ENCODE data around the gene CCNB2.
A peak's percentile ranks its signal among the peaks of the same experiment; 100 is the strongest.
"Not testable (repeated sequence)": the region's sequence is repeated elsewhere in the genome, so short reads cannot be mapped to it uniquely, and the experiment has no call there.

Gene CCNB2

DNA sequence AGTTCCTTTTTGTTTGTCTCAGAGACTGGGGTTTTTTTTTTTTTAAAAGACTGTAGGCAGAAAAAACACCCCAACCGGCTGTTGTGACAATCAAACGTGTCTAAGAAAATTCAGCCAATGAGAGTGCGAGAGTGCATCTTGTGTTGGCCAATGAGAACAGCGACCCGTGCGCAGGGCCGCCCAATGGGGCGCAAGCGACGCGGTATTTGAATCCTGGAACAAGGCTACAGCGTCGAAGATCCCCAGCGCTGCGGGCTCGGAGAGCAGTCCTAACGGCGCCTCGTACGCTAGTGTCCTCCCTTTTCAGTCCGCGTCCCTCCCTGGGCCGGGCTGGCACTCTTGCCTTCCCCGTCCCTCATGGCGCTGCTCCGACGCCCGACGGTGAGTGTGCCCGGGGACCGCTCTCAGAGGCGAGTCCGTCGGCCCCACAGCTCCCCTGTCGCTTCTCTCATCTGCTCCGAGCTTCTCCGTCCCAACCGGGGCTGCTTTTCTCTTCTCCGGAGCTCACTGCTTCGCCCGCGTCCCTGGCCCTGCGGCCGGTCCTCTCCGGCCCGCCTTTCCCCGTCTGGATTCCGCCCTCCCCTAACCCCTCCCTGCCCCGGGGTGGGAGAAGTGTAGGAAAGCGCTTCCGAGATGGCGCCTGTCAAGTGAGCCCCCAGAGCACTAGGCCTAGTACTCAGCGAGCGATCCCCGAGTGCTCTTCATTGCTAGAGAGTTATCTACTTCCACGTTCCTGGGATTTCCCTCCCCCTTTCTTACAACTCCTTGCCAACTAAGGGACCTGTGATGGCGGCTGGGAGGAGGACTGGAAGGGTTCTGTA, at the start of gene CCNB2:
TSS of gene CCNB2 (plus strand) at position 235 of the 821 bp plus-strand sequence. CDS start at position 358, 123 bp downstream.
- DNase-seq: peak; percentile 53 to 93

DNA sequence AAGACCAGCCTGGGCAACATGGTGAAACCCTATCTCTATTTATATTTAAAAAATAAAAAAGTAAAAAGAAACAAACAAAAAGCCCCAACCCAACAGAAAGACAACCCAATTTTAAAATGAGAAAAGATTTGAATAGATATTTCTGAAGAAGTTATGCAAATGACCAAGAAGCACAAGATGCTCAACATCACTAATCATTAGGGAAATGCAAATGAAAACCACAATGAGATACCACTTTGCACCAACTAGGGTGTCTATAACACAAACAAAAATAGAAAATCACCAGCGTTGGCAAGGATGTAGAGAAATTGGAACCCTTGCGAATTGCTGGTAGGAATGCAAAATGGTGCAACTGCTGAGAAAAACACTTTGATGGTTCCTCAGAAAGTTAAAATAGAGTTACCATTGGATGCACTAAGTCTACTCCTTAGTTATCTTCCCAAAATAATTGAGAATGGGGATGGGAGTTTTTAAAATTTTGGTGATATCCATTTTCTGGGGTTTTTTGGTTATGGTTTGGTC, 45.8 kb upstream of the CCNB2 start:
- DNase-seq: no peak

DNA sequence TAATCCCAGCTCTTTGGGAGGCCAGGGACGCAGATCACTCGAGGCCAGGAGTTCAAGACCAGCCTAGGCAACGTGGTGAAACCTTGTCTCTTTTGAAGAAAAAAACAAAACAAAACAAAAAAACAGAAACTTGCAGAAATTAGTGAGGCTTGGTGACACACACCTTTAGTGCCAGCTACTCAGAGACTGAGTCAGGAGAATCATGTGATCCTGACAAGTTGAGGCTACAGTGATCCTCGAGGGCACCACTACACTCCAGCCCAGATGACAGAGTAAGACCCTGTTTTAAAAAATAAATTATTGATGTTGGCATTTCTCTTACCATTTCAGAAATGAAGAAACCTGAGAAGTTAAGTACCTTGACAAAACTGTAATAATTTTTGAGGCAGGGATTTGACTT, 44.6 kb upstream of the CCNB2 start:
- DNase-seq: no peak

DNA sequence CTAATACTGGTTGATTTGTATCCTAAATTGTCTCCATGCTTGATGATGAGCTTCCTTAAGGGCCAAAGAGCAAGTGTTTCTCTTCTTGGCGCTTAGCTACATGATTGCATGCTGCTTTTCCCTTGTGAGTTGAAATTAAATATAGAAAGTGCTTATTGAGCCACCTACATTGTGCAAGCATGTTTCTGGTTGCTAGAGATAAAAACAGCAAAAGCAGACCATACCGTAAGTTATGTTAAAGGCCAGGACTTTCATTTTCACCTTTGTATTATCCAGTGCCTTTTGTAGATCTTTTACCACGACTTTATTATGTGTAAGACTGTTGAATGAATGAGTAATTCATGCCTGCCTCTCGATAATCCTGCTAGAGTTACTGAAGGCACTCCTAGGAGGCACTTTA, 41.9 kb upstream of the CCNB2 start:
- no peak for DNase-seq

DNA sequence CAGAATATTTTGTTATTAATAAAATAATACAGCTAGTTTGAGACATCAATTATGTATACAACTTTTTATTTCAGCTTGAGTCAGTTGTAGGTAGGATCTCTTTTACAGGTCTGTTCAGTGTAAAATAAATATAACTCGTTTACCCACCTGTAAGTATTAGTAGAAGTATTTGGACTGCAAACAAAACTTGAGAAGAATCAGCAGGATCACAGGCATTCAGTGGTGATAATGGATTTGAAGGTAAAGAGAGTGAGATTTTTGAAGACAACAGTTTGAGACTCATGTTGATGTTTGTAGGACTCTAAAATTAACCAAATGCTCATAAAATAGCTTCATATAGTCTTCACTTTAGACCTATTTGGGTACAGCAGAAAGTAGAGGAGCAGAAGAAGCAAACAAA, 35.5 kb upstream of the CCNB2 start:
- DNase-seq: no peak

DNA sequence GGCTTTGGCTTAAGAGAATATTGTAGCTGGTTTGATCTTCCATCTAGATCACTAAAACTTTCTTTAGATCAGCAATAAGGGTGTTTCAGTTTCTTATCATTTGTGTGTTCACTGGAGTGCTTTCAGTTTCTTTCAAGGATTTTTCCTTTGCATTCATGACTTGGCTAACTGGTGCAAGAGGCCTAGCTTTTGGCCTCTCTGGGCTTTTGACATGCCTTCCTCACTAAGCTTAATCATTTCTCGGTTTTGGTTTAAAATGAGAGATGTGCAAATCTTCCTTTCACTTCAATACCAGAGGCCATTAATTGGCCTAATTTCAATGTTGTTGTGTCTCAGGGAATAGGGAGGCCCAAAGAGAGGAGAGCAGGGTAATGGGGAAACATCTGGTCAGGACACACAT, 30.3 kb upstream of the CCNB2 start:
- DNase-seq: no peak

DNA sequence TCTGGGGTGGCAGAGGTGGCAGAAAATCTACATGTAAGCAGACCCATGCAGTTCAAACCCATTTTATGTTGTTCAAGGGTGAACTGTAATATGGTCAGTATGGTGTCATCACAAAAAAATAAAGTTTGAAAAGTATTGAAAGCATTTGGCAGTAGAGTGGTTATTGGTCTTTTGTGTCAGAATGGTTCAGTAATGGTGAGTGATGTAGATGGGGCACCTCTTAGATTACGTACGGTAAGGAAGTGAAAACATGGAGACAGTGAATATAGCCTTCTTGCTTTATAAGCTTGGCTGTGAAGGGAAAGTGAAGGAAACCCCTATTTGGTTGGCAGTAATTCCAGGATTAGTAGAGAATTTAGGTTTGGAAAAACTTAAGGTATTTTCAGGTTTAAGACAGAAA, 17.2 kb upstream of the CCNB2 start:
- no peak for DNase-seq

DNA sequence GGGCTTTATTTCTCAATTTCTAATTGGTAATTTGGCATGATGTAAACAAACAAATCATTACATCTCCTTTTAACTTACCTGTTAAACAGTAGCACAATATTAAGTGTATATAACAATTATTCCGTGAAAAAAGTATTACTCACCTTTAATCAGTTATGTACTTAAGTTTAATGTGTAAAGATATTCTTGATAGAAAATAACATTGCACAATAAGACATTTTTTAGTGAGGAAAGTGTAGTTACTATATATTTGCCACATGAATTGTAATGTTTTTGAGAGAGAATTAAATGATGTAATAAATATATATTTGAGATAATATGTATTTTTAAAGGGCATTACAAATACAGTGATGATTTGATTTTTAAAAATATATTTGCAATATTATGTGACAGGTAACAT, 10.9 kb upstream of the CCNB2 start:
- DNase-seq: no peak

DNA sequence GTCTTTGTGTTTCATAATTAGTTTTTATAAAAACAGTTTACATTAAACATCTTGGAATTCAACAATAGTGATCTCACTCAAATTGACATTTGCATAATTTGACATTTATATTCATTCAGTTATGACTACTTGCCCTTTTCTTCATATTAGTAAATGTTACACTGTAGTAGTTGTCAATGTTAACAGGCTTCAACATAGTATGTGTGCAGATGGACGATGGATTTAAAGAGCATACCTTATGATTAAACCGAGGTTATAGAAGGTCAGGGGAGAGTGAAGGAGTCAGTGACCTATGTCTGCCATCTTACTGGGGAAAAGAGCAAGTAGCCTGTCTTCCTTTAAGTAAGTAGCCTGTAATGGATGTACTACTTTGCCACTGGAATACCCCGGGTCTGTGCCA, 8.5 kb upstream of the CCNB2 start:
- no peak for DNase-seq

DNA sequence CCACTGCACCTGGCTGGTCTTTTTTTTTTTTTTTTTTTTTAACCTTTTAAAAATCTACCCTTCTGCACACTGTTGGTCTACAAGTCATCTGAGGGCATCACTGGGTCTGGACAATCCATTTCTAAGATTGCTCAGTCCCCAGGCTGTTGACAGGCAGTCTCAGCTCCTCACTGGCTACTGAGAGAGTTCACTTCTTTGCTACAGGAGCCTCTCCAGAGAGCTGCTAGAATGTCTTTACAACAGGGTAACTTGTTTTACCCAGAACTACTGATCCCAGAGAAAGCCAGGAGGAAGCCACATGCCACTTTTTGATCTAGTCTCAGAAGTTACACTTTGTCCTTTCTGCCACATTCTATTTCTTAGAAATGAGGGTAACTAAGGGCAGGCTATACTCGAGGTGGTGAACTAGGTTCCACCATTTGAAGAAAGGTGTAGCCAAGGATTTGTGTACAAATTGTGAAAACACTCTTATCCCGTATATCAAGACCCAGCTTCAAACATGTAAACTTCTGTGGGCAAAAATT, 5.7 kb upstream of the CCNB2 start:
- DNase-seq: no peak

DNA sequence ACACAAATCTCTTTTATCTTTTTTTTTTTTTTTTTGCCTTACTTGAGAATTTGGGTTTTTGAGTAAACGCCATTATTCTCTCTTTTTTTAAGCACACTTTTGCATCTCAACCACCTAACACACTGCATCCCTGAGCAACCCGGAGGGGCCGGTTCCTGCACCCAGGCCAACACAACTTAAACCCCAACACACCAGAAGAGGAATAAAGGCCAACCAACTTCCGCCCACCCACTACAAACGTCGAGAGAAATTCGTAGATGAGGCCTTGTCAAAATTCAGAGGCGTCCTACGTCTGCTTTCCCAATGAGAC, 389 bp upstream of the CCNB2 start:
- peak in 1 of 2 donors; percentile 53 for DNase-seq

DNA sequence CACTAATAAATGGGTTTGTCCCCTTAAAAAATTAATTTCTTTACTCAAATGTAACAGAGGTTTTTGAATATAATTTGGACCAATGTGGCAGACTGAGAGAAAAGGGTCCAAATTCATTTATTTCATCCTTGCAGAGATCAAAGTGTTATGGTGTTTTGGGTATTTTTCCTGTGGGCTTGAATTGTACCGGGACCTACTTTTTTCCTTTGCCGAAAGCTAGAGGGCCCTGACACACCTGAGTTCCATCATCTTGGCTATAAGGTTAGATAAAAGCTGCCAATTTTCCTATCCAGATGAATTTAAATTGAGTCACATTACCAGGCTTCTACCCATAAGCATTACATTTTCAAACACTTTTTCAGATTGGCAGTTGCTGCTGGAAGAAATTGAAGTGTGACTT, 908 bp downstream of the CCNB2 start:
- DNase-seq: no peak

DNA sequence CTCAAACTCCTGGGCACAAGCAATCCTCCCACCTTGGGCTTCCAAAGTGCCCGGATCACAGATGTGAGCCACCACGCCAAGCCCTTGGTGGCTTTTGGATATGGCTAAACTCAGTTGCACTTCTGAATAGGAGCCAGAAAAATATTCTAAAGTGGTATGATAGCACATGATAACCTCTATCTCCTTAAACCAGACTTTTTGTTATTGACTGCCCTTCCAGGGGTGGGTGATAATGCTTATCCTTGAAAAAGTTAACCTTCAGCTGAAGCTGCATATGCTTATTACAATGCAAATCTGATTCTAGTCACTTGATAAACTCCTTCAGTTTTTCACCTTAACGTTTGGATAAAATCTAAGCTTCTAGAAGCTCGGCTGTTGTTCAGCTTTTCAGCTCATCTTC, 6.3 kb downstream of the CCNB2 start:
- no peak for DNase-seq

DNA sequence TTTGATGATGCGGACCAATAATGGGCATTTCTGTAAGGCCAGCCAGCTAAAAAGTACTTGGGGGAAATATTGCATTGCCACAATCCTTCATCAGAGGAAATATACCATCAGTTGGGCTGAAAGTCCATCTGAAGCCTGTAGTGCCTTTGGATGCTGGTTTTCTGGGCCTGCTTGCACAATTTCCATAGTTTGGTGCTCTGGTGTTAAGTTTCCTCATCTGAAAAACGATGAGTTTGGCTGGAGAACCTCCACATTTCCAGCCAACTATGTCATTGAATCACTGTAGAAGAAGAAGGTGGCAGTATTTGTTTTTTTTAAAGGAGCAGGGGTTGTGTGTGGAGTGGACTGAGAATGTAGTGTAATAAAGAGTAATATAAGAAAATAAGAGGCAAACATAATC, 10.1 kb downstream of the CCNB2 start:
- DNase-seq: no peak

DNA sequence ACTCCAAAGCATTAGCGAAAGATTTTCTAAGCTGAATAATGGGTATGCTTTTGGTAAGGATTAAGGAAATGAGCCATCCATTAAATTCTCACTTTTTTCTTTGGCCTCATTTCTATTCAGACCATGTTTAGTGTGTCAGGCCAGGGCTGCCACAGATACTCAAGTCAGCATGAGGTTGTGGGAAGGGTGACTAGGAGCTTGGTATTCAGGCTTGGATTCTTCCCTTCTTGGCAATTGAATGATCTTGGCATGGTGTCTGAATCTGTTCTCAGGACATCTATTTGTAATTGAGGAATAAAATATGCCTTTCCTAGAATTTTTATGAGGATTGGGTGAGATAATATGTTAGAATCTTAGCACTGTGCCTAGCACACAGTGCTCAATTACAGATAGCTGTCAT, 11.2 kb downstream of the CCNB2 start:
- no peak for DNase-seq

DNA sequence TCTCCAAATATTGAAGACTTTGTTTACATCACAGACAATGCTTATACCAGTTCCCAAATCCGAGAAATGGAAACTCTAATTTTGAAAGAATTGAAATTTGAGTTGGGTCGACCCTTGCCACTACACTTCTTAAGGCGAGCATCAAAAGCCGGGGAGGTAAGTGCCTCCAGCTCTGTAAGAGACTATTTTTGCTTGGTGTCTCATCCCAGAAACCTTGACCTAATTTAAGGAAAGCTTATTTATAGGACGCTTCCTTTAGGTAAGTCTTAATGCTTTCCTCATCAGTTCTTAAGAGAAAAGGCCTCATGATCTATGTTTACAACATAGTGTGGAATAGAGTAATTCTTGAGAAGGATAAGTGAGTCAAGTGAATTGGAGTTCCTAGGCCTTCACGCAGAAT, 11.8 kb downstream of the CCNB2 start:
- no peak for DNase-seq

DNA sequence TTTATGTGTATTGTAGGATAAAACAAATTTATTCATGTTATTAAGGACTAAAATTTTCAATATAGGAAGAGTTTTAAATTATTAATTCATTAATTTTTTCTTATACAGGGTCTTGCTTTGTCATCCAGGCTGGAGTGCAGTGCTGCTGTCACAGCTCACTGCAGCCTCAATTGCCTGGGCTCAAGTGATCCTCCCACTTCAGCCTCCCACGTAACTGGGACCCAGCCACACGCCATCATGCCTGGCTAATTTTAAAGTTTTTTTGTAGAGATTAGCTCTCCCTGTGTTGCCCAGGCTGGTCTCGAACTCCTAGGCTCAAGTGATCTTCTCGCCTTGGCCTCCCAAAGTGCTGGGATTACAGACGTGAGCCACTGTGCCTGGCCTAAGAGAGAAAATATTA, 14.7 kb downstream of the CCNB2 start:
- DNase-seq: no peak

DNA sequence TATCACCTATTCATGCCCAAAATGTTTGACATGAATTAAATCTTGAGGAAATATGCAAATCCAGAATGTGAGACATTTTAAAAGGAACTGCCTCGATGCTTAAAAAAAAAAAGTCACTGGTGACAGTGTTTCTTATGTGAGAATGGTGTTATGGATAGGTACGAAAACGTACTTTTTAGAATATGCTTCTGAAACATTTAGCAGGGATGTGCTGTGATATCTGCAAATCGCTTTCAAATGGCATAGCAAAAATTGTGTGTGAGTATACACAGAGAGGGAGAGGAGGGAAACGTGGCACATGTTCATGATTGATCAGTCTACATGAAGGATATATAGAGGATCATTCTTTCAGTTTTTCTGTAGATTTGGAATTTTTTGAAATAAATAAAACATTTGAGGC, 16.0 kb downstream of the CCNB2 start:
- no peak for DNase-seq

DNA sequence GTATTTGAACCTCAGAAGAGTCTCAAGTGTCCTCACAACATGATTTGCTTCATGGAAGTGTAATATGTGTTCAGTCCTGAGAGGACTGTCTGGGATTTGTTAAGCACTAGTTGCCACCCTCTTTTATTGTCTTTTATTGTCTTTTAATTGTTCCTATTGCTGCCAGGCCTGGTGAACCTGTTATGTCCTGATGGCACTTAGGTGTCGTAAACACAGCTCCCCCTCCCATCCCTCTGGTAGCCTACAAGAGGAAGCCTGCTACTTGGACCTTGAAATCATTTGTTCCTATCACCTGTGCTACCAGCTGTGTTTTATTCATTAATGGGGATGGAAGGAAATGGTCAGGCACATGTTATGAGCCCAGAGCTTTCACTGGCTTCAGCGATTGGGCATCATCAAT, 19.3 kb downstream of the CCNB2 start:
- DNase-seq: no peak

DNA sequence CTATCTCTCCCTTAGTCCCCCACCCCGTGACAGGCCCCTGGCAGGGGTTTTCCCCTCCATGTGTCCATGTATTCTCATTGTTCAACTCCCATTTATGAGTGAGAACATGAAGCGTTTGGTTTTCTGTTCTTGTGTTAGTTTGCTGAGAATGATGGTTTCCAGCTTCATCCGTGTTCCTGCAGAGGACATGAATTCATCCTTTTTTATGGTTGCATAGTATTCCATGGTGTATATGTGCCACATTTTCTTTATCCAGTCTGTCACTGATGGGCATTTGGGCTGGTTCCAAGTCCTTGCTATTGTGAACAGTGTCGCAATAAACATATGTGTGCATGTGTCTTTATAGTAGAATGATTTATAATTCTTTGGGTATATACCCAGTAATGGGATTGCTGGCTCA, 20.7 kb downstream of the CCNB2 start:
- not testable (repeated sequence) for DNase-seq

DNA sequence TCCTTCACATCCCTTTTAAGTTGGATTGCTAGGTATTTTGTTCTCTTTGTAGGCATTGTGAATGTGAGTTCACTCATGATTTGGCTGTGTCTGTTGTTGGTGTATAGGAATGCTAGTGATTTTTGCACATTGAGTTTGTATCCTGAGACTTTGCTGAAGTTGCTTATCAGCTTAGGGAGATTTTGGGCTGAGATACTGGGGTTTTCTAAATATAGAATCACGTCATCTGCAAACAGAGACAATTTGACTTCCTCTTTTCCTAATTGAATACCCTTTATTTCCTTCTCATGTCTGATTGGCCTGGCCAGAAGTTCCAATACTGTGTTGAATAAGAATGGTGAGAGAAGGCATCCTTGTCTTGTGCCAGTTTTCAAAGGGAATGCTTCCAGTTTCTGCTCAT, 22.3 kb downstream of the CCNB2 start:
- peak in 1 of 2 donors; percentile 27 for DNase-seq

DNA sequence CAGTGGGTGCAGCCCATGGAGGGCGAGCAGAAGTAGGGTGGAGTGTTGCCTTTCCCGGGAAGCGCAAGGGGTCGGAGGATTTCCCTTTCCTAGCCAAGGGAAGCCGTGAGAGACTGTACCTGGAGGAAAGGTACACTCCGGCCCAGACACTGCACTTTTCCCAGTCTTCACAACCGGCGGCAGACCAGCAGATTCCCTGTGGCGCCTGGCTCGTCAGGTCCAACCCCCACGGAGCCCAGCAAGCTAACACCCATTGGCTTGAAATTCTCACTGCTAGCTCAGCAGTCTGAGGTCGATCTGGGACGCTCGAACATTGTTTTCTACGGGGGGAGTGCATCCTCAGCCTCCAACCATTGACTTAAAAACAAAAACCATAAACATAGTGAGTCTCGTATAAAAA, 26.5 kb downstream of the CCNB2 start:
- no peak for DNase-seq

DNA sequence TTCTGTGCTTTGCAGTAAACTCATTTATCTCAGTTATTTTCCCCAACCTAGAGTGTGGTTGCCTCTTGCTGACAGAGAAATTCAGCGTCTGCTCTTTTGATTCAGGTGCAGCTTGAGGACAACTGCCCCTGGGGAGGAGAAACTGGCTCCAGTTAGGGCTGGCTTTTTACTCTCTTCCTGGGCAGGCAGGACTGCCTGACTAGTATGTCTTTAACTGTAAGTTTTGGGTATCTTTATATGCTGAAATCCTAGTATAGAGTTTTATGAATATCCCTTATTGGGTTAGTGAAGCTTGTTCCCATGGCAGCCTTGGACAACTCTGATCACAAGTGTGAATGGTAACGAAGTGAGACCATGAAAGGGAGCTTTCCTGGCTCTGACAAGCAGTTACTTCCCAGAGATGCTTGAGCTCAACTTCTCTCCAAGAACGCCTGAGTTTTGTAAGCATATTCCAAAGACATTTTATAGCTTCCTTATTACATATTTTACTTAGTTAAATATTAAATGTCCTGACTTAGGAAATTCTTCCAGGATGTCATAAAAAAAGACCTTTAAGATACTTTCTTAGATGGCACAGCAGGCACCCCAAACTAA, 27.1 kb downstream of the CCNB2 start:
- DNase-seq: no peak

DNA sequence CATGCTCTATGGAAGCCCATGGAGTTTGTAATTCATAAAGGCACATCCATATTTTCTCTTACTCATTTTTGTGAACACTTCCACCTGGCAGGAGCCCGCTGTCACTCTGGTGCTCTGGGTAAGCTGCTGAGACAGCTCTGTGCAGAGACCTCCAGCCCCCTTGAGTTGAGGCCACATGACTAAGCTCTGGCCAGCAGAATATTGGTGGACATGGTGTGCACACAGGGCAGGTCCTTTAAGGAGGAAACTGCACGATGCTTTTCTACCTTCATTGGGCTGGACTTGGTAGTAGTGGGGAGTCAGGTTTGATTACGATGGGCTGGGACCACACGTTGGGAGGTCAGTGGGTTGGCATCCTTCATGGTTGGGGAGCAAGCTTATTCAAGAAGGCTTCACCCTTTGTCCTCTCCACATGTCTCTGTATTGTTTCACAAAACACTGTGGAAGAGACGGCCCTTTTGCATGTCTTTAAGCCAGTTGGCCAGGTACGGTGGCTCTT, 29.0 kb downstream of the CCNB2 start:
- no peak for DNase-seq
